Ectodermal cell (in vitro differentiated cells): ENCODE results near the gene PDK2.
A peak's percentile ranks its signal among the peaks of the same experiment; 100 is the strongest.

ENCODE experiments used
- H3K27ac ChIP-seq: 2 replicates; pipeline ENCODE4 v1.7.0; 2013; ENCODE audit warnings: mild to moderate bottlenecking, low read depth, low read length; ENCODE audit not compliant: insufficient read depth, poor library complexity, severe bottlenecking
- H3K27me3 ChIP-seq: 2 replicates; pipeline ENCODE4 v1.7.0; 2013; ENCODE audit warnings: mild to moderate bottlenecking, low read length; ENCODE audit not compliant: insufficient read depth, control insufficient read depth, poor library complexity, severe bottlenecking
- H3K36me3 ChIP-seq: one replicate; pipeline ENCODE4 v1.7.0; 2013; ENCODE audit warnings: low read length; ENCODE audit not compliant: control insufficient read depth, insufficient read depth
- H3K4me1 ChIP-seq: one replicate; pipeline ENCODE4 v1.7.0; 2013; ENCODE audit warnings: low read length; ENCODE audit not compliant: control insufficient read depth, insufficient read depth
- H3K4me3 ChIP-seq: 2 replicates; pipeline ENCODE4 v1.7.0; 2013; ENCODE audit warnings: low read depth, low read length, control low read depth; ENCODE audit not compliant: insufficient read depth
- H3K9me3 ChIP-seq: 2 replicates; pipeline ENCODE4 v1.7.0; 2013; ENCODE audit warnings: mild to moderate bottlenecking, low read length, moderate library complexity; ENCODE audit not compliant: control insufficient read depth
- WGBS, 2 experiments: methylation state at CpG; one replicate each; pipeline ENCODE4 v1.1.7; 2013; ENCODE audit warnings: missing lambda C conversion rate in 2 of 2; 5-methylcytosine and 5-hydroxymethylcytosine counted together

The PDK2 gene

GRCh38 chr17:50097926-50098325, 2.8 kb downstream of the PDK2 start:
- H3K9me3 ChIP-seq: no peaks in the 10 kb centered on the region
- H3K27ac ChIP-seq: no peak overlapping the region
- H3K36me3 ChIP-seq: peaks cover 9% of the 10 kb centered on the region
- no peaks in the 10 kb centered on the region for H3K27me3 ChIP-seq
- 92 to 96% methylated on average over 4 of the region's 4 CpGs for WGBS, 2 experiments
- H3K4me3 ChIP-seq: no peak overlapping the region
- H3K4me1 ChIP-seq: peaks cover 33% of the 10 kb centered on the region

- H3K9me3 ChIP-seq: no peaks in the 10 kb centered on the region
- 91 to 94% methylated on average over 3 to 4 of the region's 4 CpGs for WGBS, 2 experiments
- H3K4me3 ChIP-seq: no peak overlapping the region
- peaks cover 9% of the 10 kb centered on the region for H3K36me3 ChIP-seq
- peaks cover 33% of the 10 kb centered on the region for H3K4me1 ChIP-seq
- H3K27ac ChIP-seq: no peak overlapping the region
- H3K27me3 ChIP-seq: no peaks in the 10 kb centered on the region
Measured at GRCh38 chr17:50098583-50098982, 3.4 kb downstream of the PDK2 start.

- Histone ChIP-seq H3K27ac (no peak overlapping the region), H3K27me3 (no peaks in the 10 kb centered on the region), H3K9me3 (no peaks in the 10 kb centered on the region), H3K4me3 (no peak overlapping the region), H3K4me1 (peaks cover 33% of the 10 kb centered on the region), H3K36me3 (peaks cover 9% of the 10 kb centered on the region)
- WGBS, 2 experiments: 78 to 87% methylated on average over 5 of the region's 5 CpGs
Measured at GRCh38 chr17:50099003-50099402, 3.9 kb downstream of the PDK2 start.

- Histone ChIP-seq H3K4me1 (peaks cover 29% of the 10 kb centered on the region), H3K9me3 (no peaks in the 10 kb centered on the region), H3K27me3 (no peaks in the 10 kb centered on the region), H3K4me3 (no peak overlapping the region), H3K36me3 (peaks cover 9% of the 10 kb centered on the region), H3K27ac (no peak overlapping the region)
- 91 to 97% methylated on average over 4 to 5 of the region's 5 CpGs for WGBS, 2 experiments
Measured at GRCh38 chr17:50100480-50100883, 5.3 kb downstream of the PDK2 start.

- WGBS, 2 experiments: 34 to 40% methylated on average over 15 of the region's 15 CpGs
- Histone ChIP-seq H3K4me1 (peaks cover 28% of the 10 kb centered on the region), H3K27ac (no peak overlapping the region)
Measured at GRCh38 chr17:50100921-50101345, 5.8 kb downstream of the PDK2 start.

GRCh38 chr17:50101346-50102163, 6.4 kb downstream of the PDK2 start:
- H3K27me3 ChIP-seq: no peaks in the 10 kb centered on the region
- peaks cover 9% of the 10 kb centered on the region for H3K36me3 ChIP-seq
- no peaks in the 10 kb centered on the region for H3K9me3 ChIP-seq
- H3K4me1 ChIP-seq: peaks cover 23% of the 10 kb centered on the region
- WGBS, 2 experiments: 35 to 41% methylated on average over 17 of the region's 17 CpGs
- no peak overlapping the region for H3K4me3 ChIP-seq
- H3K27ac ChIP-seq: peak overlapping the region; percentile 60

More at GRCh38 chr17:50100921-50101345, 5.8 kb downstream of the PDK2 start:
- Histone ChIP-seq H3K27me3 (no peaks in the 10 kb centered on the region), H3K36me3 (peaks cover 9% of the 10 kb centered on the region), H3K4me3 (no peak overlapping the region), H3K9me3 (no peaks in the 10 kb centered on the region)

- Histone ChIP-seq H3K36me3 (peaks cover 9% of the 10 kb centered on the region), H3K4me3 (no peak overlapping the region), H3K27me3 (no peaks in the 10 kb centered on the region), H3K9me3 (no peaks in the 10 kb centered on the region), H3K27ac (peak overlapping the region; percentile 60), H3K4me1 (peaks cover 23% of the 10 kb centered on the region)
- WGBS, 2 experiments: 77 to 79% methylated on average over 15 of the region's 15 CpGs
Measured at GRCh38 chr17:50102164-50102991, 7.2 kb downstream of the PDK2 start.

- no peaks in the 10 kb centered on the region for H3K27me3 ChIP-seq
- H3K4me1 ChIP-seq: peaks cover 23% of the 10 kb centered on the region
- peaks cover 9% of the 10 kb centered on the region for H3K36me3 ChIP-seq
- no peak overlapping the region for H3K4me3 ChIP-seq
- H3K9me3 ChIP-seq: no peaks in the 10 kb centered on the region
- no peak overlapping the region for H3K27ac ChIP-seq
- whole genome bisulfite sequencing, 2 experiments: 75 to 82% methylated on average over 2 of the region's 2 CpGs
Measured at GRCh38 chr17:50103252-50103651, 8.1 kb downstream of the PDK2 start.

GRCh38 chr17:50103941-50104340, 8.8 kb downstream of the PDK2 start:
- H3K9me3 ChIP-seq: no peaks in the 10 kb centered on the region
- peaks cover 23% of the 10 kb centered on the region for H3K4me1 ChIP-seq
- 93% methylated on average over 5 of the region's 5 CpGs for WGBS, 2 experiments
- peaks cover 3% of the 10 kb centered on the region for H3K36me3 ChIP-seq
- H3K4me3 ChIP-seq: no peak overlapping the region
- no peak overlapping the region for H3K27ac ChIP-seq
- H3K27me3 ChIP-seq: no peaks in the 10 kb centered on the region

GRCh38 chr17:50105811-50106210, 10.7 kb downstream of the PDK2 start:
- Histone ChIP-seq H3K27me3 (no peaks in the 10 kb centered on the region), H3K4me1 (peaks cover 21% of the 10 kb centered on the region), H3K9me3 (no peaks in the 10 kb centered on the region), H3K36me3 (no peaks in the 10 kb centered on the region), H3K27ac (no peak overlapping the region), H3K4me3 (no peak overlapping the region)
- 92 to 94% methylated on average over 21 of the region's 21 CpGs for WGBS, 2 experiments
